Type B pancreatic cell (in vitro differentiated cells): ENCODE results near the gene NUDT4. TPM values are rescaled to one million over a fixed set of nuclear protein-coding genes. Genes with fewer than 3 reads are reported as not detected.
A peak's percentile ranks its signal among the peaks of the same experiment; 100 is the strongest.
"Not testable (repeated sequence)": the region's sequence is repeated elsewhere in the genome, so short reads cannot be mapped to it uniquely, and the experiment has no call there.

ENCODE experiments used
- DNase-seq: peaks from one replicate; pipeline ENCODE4 v3.0.0; 2021; ENCODE audit warnings: mixed read lengths; ENCODE audit not compliant: unreplicated experiment; ENCODE audit errors: extremely low spot score
- H3K27ac Mint-ChIP-seq: 2 replicates; pipeline ENCODE4 v1.8.0; 2021; ENCODE audit warnings: mild to moderate bottlenecking, mixed read lengths
- H3K27me3 Mint-ChIP-seq: 2 replicates; pipeline ENCODE4 v1.8.0; 2021; ENCODE audit warnings: mixed read lengths
- H3K36me3 Mint-ChIP-seq: 2 replicates; pipeline ENCODE4 v1.8.0; 2021; ENCODE audit warnings: mixed read lengths
- H3K4me1 Mint-ChIP-seq: one replicate; pipeline ENCODE4 v1.8.0; 2021; ENCODE audit warnings: mixed read lengths; ENCODE audit not compliant: unreplicated experiment
- H3K4me3 Mint-ChIP-seq: 2 replicates; pipeline ENCODE4 v1.8.0; 2021; ENCODE audit warnings: mild to moderate bottlenecking, mixed read lengths
- H3K9me3 Mint-ChIP-seq: 2 replicates; pipeline ENCODE4 v1.8.0; 2021; ENCODE audit warnings: mixed read lengths
- CTCF ChIP-seq: fragments of 200-600 bp; sonication (generic); conservative IDR thresholded peaks from 2 replicates; pipeline ENCODE4 v1.5.0; 2021; ENCODE audit warnings: antibody characterized with exemption, mild to moderate bottlenecking
- total RNA-seq: library from RNA; stranded (reverse); gene quantifications from 2 replicates; pipeline ENCODE4 v1.2.1, GENCODE V29; 2021; ENCODE audit warnings: low replicate concordance

NUDT4 gene
- total RNA-seq, 1 donor from 2014 or later: 89.8 TPM

DNA sequence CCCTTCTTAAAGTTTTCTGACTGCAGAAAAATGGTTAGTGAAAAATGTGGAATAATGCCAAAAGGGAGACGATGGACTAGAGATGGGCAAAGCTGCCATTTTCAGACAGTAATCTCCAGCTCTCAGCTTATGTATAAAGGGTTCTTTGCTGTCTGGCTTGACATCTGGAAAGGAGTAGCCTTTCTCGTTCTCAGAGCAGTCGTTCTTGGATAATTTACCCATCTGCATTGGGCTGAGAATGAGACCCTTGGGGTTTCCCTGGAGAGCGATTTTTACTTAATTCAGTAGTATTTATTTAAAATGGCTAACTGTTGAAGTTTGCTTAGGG, 1.2 kb downstream of the NUDT4 start:
- Mint-ChIP-seq H3K27ac (peak overlapping the region; percentile 95), H3K36me3 (peaks cover 13% of the 10 kb centered on the region), H3K4me1 (peaks cover 41% of the 10 kb centered on the region), H3K27me3 (no peaks in the 10 kb centered on the region), H3K4me3 (peak overlapping the region; percentile 99), H3K9me3 (no peaks in the 10 kb centered on the region)
- no peak for TF ChIP-seq CTCF
- DNase-seq: no peak

- no peak for DNase-seq
- no peaks in the 10 kb centered on the region for H3K9me3 Mint-ChIP-seq
- H3K4me1 Mint-ChIP-seq: peaks cover 36% of the 10 kb centered on the region
- no peaks in the 10 kb centered on the region for H3K27me3 Mint-ChIP-seq
- H3K4me3 Mint-ChIP-seq: peak overlapping the region; percentile 99
- H3K27ac Mint-ChIP-seq: peak overlapping the region; percentile 95
- no peak for TF ChIP-seq CTCF
- peaks cover 13% of the 10 kb centered on the region for H3K36me3 Mint-ChIP-seq
Measured at GRCh38 chr12:93379326-93379980, 1.7 kb downstream of the NUDT4 start.

DNA sequence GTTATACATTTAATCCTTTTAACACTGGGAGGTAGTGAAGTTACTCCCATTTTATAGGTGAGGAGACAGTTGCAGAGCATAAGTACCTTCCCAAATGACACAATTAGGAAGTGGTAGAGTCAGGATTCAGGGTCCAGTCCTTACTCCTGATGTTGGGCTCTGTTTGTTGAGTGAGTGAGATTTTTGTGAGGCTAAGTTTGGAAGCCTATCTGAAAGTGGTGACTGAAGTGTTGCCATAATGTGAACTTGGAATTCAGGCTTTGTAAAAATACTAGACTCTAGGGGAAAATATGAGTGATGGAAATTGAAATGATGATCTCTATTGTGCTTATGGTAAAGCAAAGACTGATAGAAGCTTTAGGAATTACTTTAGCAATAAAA, 2.2 kb downstream of the NUDT4 start:
- no peaks in the 10 kb centered on the region for H3K27me3 Mint-ChIP-seq
- DNase-seq: no peak
- H3K27ac Mint-ChIP-seq: peak overlapping the region; percentile 95
- peaks cover 15% of the 10 kb centered on the region for H3K36me3 Mint-ChIP-seq
- peak overlapping the region; percentile 99 for H3K4me3 Mint-ChIP-seq
- no peak for TF ChIP-seq CTCF
- H3K9me3 Mint-ChIP-seq: no peaks in the 10 kb centered on the region
- H3K4me1 Mint-ChIP-seq: peaks cover 38% of the 10 kb centered on the region

DNA sequence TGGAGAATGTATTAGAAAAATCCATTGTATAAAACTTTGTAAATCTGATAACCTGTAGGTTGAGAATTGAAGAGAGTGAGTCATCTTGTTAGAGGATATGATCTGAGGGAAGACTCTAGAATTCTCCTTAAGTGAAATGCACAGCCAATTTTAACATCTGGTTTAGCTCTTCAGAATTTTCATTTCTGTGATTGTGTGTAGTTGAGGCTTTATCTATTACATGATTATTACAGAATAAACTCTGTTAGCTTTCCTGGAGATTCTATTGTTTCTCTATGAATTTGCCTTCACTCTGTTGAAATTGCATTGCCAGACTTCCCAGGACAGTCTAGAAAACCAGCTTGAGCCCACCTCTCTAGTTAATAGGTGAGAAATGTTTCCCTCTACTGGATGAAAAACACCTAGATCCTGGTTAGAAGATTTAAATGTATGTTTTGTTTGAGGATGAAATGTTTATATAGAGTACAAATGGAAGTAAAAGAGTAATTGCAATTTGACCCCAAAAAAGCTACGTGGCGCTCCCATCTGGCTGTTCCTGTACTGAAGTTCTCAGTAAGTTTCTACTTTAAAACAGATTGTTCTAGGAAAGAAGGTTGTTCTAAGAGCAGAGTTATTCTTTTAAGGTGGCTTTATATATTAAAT, 2.9 kb downstream of the NUDT4 start:
- Mint-ChIP-seq H3K4me1 (peaks cover 44% of the 10 kb centered on the region), H3K9me3 (peaks cover 5% of the 10 kb centered on the region), H3K4me3 (peak overlapping the region; percentile 99), H3K27ac (peak overlapping the region; percentile 95), H3K36me3 (peaks cover 21% of the 10 kb centered on the region), H3K27me3 (no peaks in the 10 kb centered on the region)
- TF ChIP-seq CTCF: peak; percentile 51
- no peak for DNase-seq

DNA sequence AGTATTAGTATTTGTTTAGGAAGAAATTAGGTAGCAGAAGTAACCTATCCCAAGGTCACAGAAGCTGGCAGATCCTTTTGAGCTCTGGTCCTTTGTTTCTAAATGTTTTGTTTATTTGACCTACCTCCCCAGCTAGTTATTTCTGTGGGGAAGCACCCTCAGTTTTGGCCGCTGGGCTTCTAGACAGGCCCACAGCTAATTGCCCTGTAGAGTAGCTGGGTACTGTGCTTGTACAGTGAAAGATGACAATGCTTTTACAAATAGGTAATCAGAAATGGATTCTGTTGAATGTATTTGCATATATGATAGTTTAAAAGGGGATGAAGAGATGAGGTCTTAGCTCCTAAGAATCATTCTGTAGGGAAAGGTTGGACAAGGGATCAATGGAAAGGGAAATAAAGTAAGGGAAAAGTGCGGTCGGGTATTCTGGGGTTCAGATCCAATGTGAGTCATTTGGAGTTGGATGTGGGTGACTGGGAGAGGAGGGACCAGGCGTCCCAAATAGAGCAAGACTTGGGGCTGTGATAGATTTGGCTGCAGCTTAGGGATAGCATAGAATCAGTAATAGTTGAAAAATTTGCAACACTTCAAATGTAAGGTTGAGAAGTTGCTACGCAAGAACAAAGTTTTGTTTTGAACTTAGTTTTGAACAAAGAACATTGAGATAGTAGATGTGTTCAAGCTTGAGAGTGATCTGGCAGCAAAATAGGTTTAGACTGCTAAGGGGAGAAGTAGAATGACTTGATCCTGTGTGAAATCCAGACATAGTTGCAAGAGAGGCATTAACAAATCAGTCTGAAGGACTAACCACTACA, 3.6 kb downstream of the NUDT4 start:
- DNase-seq: no peak
- Mint-ChIP-seq H3K27ac (peak overlapping the region; percentile 68), H3K4me3 (peak overlapping the region; percentile 99), H3K27me3 (no peaks in the 10 kb centered on the region), H3K9me3 (peaks cover 5% of the 10 kb centered on the region), H3K4me1 (peaks cover 40% of the 10 kb centered on the region), H3K36me3 (peaks cover 22% of the 10 kb centered on the region)
- TF ChIP-seq CTCF: no peak

GRCh38 chr12:93381976-93382437, 4.3 kb downstream of the NUDT4 start:
- H3K36me3 Mint-ChIP-seq: peaks cover 22% of the 10 kb centered on the region
- not testable (repeated sequence) for H3K27me3 Mint-ChIP-seq, DNase-seq, H3K9me3 Mint-ChIP-seq
- peak overlapping the region; percentile 68 for H3K27ac Mint-ChIP-seq
- peaks cover 35% of the 10 kb centered on the region for H3K4me1 Mint-ChIP-seq
- H3K4me3 Mint-ChIP-seq: peak overlapping the region; percentile 99
